ENCODE data around the gene PEX19. TPM values are rescaled to one million over a fixed set of nuclear protein-coding genes. Genes with fewer than 3 reads are reported as not detected.

Gene PEX19
- total RNA-seq, 4 donors from 2014 or later: 45.1 to 77.5 (median 59.8) TPM

DNA sequence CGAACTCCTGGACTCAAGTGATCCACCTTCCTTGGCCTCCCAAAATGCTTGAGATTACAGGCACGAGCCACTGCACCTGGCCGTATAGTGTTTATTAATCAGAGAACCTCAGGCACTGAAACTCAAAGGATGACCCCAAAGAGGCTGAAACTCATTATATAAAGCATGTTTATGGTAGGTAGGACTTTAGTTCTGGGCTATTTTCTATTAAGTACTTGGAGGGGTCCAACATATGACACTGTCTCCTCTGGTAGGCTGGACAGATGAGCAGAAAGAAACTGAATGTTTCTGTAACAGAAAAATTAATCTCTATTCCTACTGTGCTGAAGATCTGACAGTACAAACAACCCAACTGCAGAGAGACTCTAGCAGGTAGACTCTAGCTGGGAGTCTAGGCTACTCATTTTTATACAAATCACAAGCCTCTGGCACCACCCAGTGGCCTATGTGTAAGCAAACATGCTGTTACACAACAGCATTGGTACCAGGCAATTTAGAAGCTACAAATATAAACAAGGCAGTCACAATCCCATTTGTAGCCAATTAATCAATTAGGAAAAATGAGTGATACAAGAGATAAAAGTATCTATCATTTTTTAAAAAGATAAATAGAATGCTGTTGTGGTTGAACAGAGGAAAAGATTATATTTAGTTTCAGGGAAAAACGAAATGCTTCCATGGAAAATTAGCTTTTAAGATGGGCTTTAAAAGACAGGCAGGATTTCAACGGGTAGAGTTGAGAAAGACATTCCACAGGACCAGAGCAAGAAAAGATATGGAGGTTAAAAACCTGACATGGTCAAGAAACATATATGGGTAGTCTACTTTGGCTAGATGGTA lies 33.0 kb downstream of the PEX19 start:
- intact Hi-C loops (cut with DNase I; ENCODE audit: low total_unique reads): loop anchor here (10.0 kb wide), 1 partner anchor 57 kb away; the partner anchor contains the start of gene CASQ1
- DNase-seq: peak; percentile 46 to 69
- Histone ChIP-seq H3K4me3 (no peak overlapping the region), H3K36me3 (no peaks in the 10 kb centered on the region), H3K27me3 (no peaks in the 10 kb centered on the region), H3K4me1 (no peaks in the 10 kb centered on the region), H3K27ac (peak overlapping the region in 1 of 2 donors; percentile 28), H3K9me3 (no peaks in the 10 kb centered on the region)
- TF ChIP-seq, protein P1, sequence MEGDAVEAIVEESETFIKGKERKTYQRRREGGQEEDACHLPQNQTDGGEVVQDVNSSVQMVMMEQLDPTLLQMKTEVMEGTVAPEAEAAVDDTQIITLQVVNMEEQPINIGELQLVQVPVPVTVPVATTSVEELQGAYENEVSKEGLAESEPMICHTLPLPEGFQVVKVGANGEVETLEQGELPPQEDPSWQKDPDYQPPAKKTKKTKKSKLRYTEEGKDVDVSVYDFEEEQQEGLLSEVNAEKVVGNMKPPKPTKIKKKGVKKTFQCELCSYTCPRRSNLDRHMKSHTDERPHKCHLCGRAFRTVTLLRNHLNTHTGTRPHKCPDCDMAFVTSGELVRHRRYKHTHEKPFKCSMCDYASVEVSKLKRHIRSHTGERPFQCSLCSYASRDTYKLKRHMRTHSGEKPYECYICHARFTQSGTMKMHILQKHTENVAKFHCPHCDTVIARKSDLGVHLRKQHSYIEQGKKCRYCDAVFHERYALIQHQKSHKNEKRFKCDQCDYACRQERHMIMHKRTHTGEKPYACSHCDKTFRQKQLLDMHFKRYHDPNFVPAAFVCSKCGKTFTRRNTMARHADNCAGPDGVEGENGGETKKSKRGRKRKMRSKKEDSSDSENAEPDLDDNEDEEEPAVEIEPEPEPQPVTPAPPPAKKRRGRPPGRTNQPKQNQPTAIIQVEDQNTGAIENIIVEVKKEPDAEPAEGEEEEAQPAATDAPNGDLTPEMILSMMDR (IDR thresholded peaks at IDR 0.05): peak; percentile 50 to 88 (median 74)
- TF ChIP-seq POLR2A (IDR thresholded peaks at IDR 0.05): no peak

DNA sequence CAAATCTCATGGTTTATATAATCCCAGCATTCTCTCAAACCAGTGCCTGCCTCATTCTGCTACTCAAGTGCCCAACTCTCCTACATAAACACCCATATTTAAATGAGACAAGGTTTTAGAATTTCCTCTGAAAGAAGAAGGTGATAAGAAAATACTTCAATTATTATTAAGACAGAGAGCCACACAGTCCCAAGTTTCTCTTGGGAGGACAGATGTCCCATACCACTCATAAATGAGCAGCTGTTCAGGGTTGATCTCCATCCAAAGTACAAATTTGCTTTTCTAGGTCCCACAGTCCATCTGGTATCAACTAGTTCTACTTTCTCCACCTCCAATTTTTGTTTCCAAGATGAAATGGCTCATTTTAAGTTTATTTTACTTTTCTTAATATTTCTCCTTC lies 33.9 kb downstream of the PEX19 start:
- Histone ChIP-seq H3K9me3 (no peaks in the 10 kb centered on the region), H3K4me1 (peaks cover 0 to 5% of the 10 kb centered on the region in 2 donors), H3K27me3 (no peaks in the 10 kb centered on the region), H3K36me3 (no peaks in the 10 kb centered on the region), H3K27ac (peak overlapping the region in 1 of 2 donors; percentile 24), H3K4me3 (no peak overlapping the region)
- TF ChIP-seq, protein P1 (IDR thresholded peaks at IDR 0.05): no peak
- TF ChIP-seq POLR2A (IDR thresholded peaks at IDR 0.05): no peak
- no peak for DNase-seq
- intact Hi-C loops (cut with DNase I; ENCODE audit: low total_unique reads): loop anchor here (10.0 kb wide), 1 partner anchor 56 kb away; the partner anchor contains the start of gene CASQ1

DNA sequence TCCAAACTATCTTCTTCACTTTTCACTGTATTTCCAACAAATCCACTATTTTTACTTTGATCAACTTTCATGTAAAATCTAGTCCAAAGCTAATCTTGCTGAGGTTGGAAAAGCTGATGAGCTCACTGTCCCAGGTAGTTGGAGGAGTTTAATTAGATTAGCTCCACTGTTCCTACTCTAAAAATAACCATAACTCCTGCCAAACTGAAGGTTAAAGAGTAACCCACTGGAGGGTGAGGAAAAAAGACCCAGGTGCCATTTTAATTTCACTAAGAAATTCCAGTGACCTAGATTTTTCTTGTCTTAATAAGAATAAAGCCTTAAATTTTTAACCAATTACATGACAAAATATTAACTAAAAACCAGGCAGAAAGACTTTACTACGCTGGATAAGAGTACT lies 37.9 kb downstream of the PEX19 start:
- Histone ChIP-seq H3K4me3 (no peak overlapping the region), H3K36me3 (no peaks in the 10 kb centered on the region), H3K4me1 (peaks cover 0 to 5% of the 10 kb centered on the region in 2 donors), H3K27me3 (no peaks in the 10 kb centered on the region), H3K9me3 (no peaks in the 10 kb centered on the region), H3K27ac (no peak overlapping the region)
- intact Hi-C loops (cut with DNase I; ENCODE audit: low total_unique reads): no loop called here
- no peak for DNase-seq
- TF ChIP-seq, protein P1 (IDR thresholded peaks at IDR 0.05): no peak
- TF ChIP-seq POLR2A (IDR thresholded peaks at IDR 0.05): no peak

DNA sequence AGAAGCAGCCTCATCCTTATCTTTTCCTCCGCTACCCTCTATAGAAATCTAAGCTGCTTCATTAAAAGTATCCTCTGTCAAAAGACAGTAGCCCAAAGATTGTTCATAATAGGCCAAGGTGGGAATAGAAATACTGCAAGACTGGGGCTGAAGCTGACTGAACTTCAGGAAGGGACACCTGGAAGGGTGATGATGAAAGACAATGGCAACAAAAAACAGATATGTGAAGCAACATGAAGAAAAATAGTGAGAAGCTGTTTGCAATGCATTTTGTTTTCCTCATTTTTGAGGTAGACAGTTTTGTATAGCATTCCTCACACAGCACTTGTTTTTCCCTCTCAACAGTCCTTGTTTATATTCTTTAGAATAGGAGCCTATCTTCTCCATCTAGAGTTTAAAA lies 39.5 kb downstream of the PEX19 start:
- Histone ChIP-seq H3K36me3 (no peaks in the 10 kb centered on the region), H3K27me3 (no peaks in the 10 kb centered on the region), H3K4me3 (no peak overlapping the region), H3K27ac (no peak overlapping the region), H3K9me3 (no peaks in the 10 kb centered on the region), H3K4me1 (peaks cover 0 to 5% of the 10 kb centered on the region in 2 donors)
- intact Hi-C loops (cut with DNase I; ENCODE audit: low total_unique reads): no loop called here
- TF ChIP-seq, protein P1 (IDR thresholded peaks at IDR 0.05): no peak
- no peak for TF ChIP-seq POLR2A (IDR thresholded peaks at IDR 0.05)
- DNase-seq: no peak

DNA sequence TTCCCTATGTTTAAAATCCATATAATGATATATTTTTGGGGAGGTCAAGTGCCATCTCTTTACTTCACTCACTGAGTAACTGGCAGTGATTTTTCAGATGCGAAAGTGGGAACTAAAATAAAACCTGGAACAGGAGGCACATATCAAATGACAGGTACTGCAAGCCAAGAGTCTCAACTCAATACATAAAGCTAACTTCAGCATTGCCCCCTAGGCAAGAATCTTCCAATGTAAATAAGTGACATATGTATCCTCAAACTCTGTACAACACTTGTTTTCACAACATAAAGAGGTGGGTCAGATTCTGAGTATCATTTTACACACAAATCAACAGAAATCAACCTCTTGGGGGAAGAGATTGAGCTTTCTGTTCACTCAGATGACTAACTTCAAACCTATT lies 40.7 kb downstream of the PEX19 start:
- TF ChIP-seq, protein P1 (IDR thresholded peaks at IDR 0.05): no peak
- no peak for TF ChIP-seq POLR2A (IDR thresholded peaks at IDR 0.05)
- Histone ChIP-seq H3K27me3 (no peaks in the 10 kb centered on the region), H3K27ac (no peak overlapping the region), H3K36me3 (no peaks in the 10 kb centered on the region), H3K4me3 (no peak overlapping the region), H3K9me3 (no peaks in the 10 kb centered on the region), H3K4me1 (peaks cover 0 to 5% of the 10 kb centered on the region in 2 donors)
- DNase-seq: no peak
- intact Hi-C loops (cut with DNase I; ENCODE audit: low total_unique reads): no loop called here

All from uterus (tissue), 4 donors.